Raji (cell line): ENCODE measurements around the gene GNA15.

Source experiments
- POLR2A ChIP-seq: IDR thresholded peaks from 2 replicates; pipeline ENCODE4 v1.6.1; 2011; ENCODE audit warnings: low read depth, low read length, control low read depth; ENCODE audit not compliant: insufficient read depth

Gene GNA15

GRCh38 chr19:3207461-3208242 is 71.8 kb downstream of the GNA15 start:
- no peak for TF ChIP-seq POLR2A

GRCh38 chr19:3208317-3209207 is 72.7 kb downstream of the GNA15 start:
- no peak for TF ChIP-seq POLR2A

GRCh38 chr19:3210347-3211017 is 74.6 kb downstream of the GNA15 start:
- TF ChIP-seq POLR2A = peak; percentile 20; the same call in 1 of the 2 replicates

GRCh38 chr19:3211191-3211590 is 75.4 kb downstream of the GNA15 start:
- TF ChIP-seq POLR2A = no peak

- TF ChIP-seq POLR2A = no peak
These were observed 77.3 kb downstream of the GNA15 start for GRCh38 chr19:3213159-3213558.
